H1 (cell line): ENCODE measurements around the gene HTATIP2.
A peak's percentile ranks its signal among the peaks of the same experiment; 100 is the strongest.

ENCODE experiments used
- CEBPB ChIP-seq: IDR thresholded peaks from 2 replicates; pipeline ENCODE4 v1.6.1; 2012; ENCODE audit warnings: low read depth, low read length
- CHD2 ChIP-seq: IDR thresholded peaks from 2 replicates; pipeline ENCODE4 v1.6.1; 2012; ENCODE audit warnings: low read length, improper control_type of control experiment
- CTBP2 ChIP-seq: IDR thresholded peaks from 2 replicates; pipeline ENCODE4 v1.7.0; 2011; ENCODE audit warnings: borderline replicate concordance, mild to moderate bottlenecking, moderate library complexity, mixed read lengths, low read length; ENCODE audit not compliant: insufficient read depth, insufficient read length
- CTCF ChIP-seq, 3 experiments: IDR thresholded peaks; 1 replicate in 2 of 3; 2 replicates in 1 of 3; pipeline versions ENCODE4 v1.5.1 to v1.6.1; 2011; ENCODE audit warnings: low read length in 3 of 3, mild to moderate bottlenecking in 3 of 3, inconsistent platforms in 2 of 3, low read depth in 1 of 3, moderate library complexity in 1 of 3; ENCODE audit not compliant: insufficient read depth in 1 of 3; ENCODE audit errors: control extremely low read depth in 1 of 3
- EZH2 ChIP-seq: fragments of 200-600 bp; sonication (generic); IDR thresholded peaks from 2 replicates; pipeline ENCODE4 v1.7.1; 2012; ENCODE audit warnings: low read depth, mild to moderate bottlenecking, moderate library complexity, low read length, inconsistent platforms; ENCODE audit not compliant: severe bottlenecking
- GABPA ChIP-seq: IDR thresholded peaks from 2 replicates; pipeline ENCODE4 v1.6.1; 2011; ENCODE audit warnings: mild to moderate bottlenecking, low read length, moderate library complexity, borderline replicate concordance; ENCODE audit not compliant: insufficient read depth
- JUN ChIP-seq: IDR thresholded peaks from 2 replicates; pipeline ENCODE4 v1.6.1; 2011; ENCODE audit warnings: low read depth, mild to moderate bottlenecking, improper control_type of control experiment, low read length
- POLR2A ChIP-seq, 2 experiments: IDR thresholded peaks; 1 replicate in 1 of 2; 2 replicates in 1 of 2; pipeline ENCODE4 v1.6.1; 2011; ENCODE audit warnings: low read depth in 2 of 2, low read length in 2 of 2, mild to moderate bottlenecking in 2 of 2; ENCODE audit errors: control extremely low read depth in 1 of 2
- RAD21 ChIP-seq, 2 experiments: IDR thresholded peaks in 1 of 2; conservative IDR thresholded peaks in 1 of 2; 2 replicates each; pipeline ENCODE4 v1.6.1; 2011; ENCODE audit warnings: low read depth in 2 of 2, low read length in 2 of 2, improper control_type of control experiment in 1 of 2, inconsistent platforms in 1 of 2, mild to moderate bottlenecking in 1 of 2, moderate library complexity in 1 of 2
- RBBP5 ChIP-seq: IDR thresholded peaks from 2 replicates; pipeline ENCODE4 v1.7.1; 2012; ENCODE audit warnings: low read depth, mild to moderate bottlenecking, inconsistent platforms, low read length, moderate library complexity, borderline replicate concordance

- peak; percentile 51 to 73 (median 61) for TF ChIP-seq CTCF (IDR thresholded peaks at IDR 0.05; ENCODE audit: control extremely low read depth in 1 of 3, insufficient read depth in 1 of 3, low read depth in 1 of 3, low read length in 3 of 3)
- TF ChIP-seq CHD2, result no peak
- no peak for TF ChIP-seq GABPA
- TF ChIP-seq JUN, result no peak
- TF ChIP-seq EZH2, result no peak
- no peak for TF ChIP-seq RBBP5
- no peak for TF ChIP-seq CEBPB
- TF ChIP-seq CTBP2, result no peak
- no peak for TF ChIP-seq POLR2A (IDR thresholded peaks at IDR 0.05; ENCODE audit: control extremely low read depth in 1 of 2, low read depth in 2 of 2, low read length in 2 of 2)
- TF ChIP-seq RAD21 (IDR thresholded peaks at IDR 0.05 in 1 of 2, conservative IDR thresholded peaks at IDR 0.05 in 1 of 2; ENCODE audit: low read depth in 2 of 2, low read length in 2 of 2), result peak; percentile 84 to 87
Measured at GRCh38 chr11:20337526-20338154, 25.9 kb upstream of the HTATIP2 start.
